Stimulated activated effector memory CD8-positive, alpha-beta T cell treated with anti-CD3 and anti-CD28 coated beads, Interleukin-12 subunit alpha, Interleukin-12 subunit beta, amount 100 ng/mL, for 72 hours (primary cell): Measurements from ENCODE around the gene SERPINI2.
"Not testable (repeated sequence)": the region's sequence is repeated elsewhere in the genome, so short reads cannot be mapped to it uniquely, and the experiment has no call there.

Source experiments
- ATAC-seq: fragments of 150-1000 bp; cut with Tn5 transposase; 2 replicates; pipeline ENCODE4 v1.10.0; 2021
- DNase-seq, 2 donors: peaks; one replicate each; pipeline ENCODE4 v3.0.0; 2021 to 2022; ENCODE audit warnings: low spot score in 2 of 2
- H3K27ac Mint-ChIP-seq: one replicate; pipeline ENCODE4 v1.8.0; 2022; ENCODE audit warnings: mild to moderate bottlenecking, mixed read lengths
- H3K36me3 Mint-ChIP-seq: one replicate; pipeline ENCODE4 v1.8.0; 2022; ENCODE audit warnings: mild to moderate bottlenecking, mixed read lengths
- H3K4me1 Mint-ChIP-seq: one replicate; pipeline ENCODE4 v1.8.0; 2022; ENCODE audit warnings: mixed read lengths
- H3K4me3 Mint-ChIP-seq: one replicate; pipeline ENCODE4 v1.8.0; 2022; ENCODE audit warnings: mild to moderate bottlenecking, mixed read lengths
- H3K9me3 Mint-ChIP-seq: one replicate; pipeline ENCODE4 v1.8.0; 2022; ENCODE audit warnings: mixed read lengths

SERPINI2 gene

GRCh38 chr3:167467848-167468611 is 5.8 kb downstream of the SERPINI2 start:
- DNase-seq (no peak), ATAC-seq (no peak)
- Mint-ChIP-seq H3K9me3 (peaks cover 5% of the 10 kb centered on the region), H3K36me3 (no peaks in the 10 kb centered on the region), H3K4me3 (no peak overlapping the region), H3K4me1 (no peaks in the 10 kb centered on the region), H3K27ac (no peak overlapping the region)

GRCh38 chr3:167466966-167467365 is 6.9 kb downstream of the SERPINI2 start:
- H3K9me3 Mint-ChIP-seq, result peaks cover 5% of the 10 kb centered on the region
- no peak overlapping the region for H3K27ac Mint-ChIP-seq
- no peaks in the 10 kb centered on the region for H3K4me1 Mint-ChIP-seq
- DNase-seq (no peak), ATAC-seq (no peak)
- no peaks in the 10 kb centered on the region for H3K36me3 Mint-ChIP-seq
- no peak overlapping the region for H3K4me3 Mint-ChIP-seq

GRCh38 chr3:167456157-167456799 is 17.6 kb downstream of the SERPINI2 start:
- peaks cover 4% of the 10 kb centered on the region for H3K9me3 Mint-ChIP-seq
- DNase-seq (no peak), ATAC-seq (no peak)
- H3K36me3 Mint-ChIP-seq, result no peaks in the 10 kb centered on the region
- H3K4me3 Mint-ChIP-seq, result no peak overlapping the region
- no peak overlapping the region for H3K27ac Mint-ChIP-seq
- no peaks in the 10 kb centered on the region for H3K4me1 Mint-ChIP-seq

GRCh38 chr3:167453815-167454214 is 20.0 kb downstream of the SERPINI2 start:
- Mint-ChIP-seq H3K4me3 (no peak overlapping the region), H3K4me1 (no peaks in the 10 kb centered on the region), H3K9me3 (peaks cover 4% of the 10 kb centered on the region), H3K36me3 (no peaks in the 10 kb centered on the region), H3K27ac (no peak overlapping the region)
- DNase-seq (no peak), ATAC-seq (no peak)

- ATAC-seq (no peak), DNase-seq (no peak)
- Mint-ChIP-seq H3K27ac (no peak overlapping the region), H3K9me3 (peaks cover under 1% of the 10 kb centered on the region), H3K4me3 (no peak overlapping the region), H3K36me3 (no peaks in the 10 kb centered on the region), H3K4me1 (no peaks in the 10 kb centered on the region)
Measured at GRCh38 chr3:167451282-167451681, 22.6 kb downstream of the SERPINI2 start.

- no peaks in the 10 kb centered on the region for H3K36me3 Mint-ChIP-seq
- no peak for ATAC-seq
- H3K27ac Mint-ChIP-seq, result no peak overlapping the region
- H3K9me3 Mint-ChIP-seq, result no peaks in the 10 kb centered on the region
- no peak overlapping the region for H3K4me3 Mint-ChIP-seq
- no peak for DNase-seq
- no peaks in the 10 kb centered on the region for H3K4me1 Mint-ChIP-seq
Measured at GRCh38 chr3:167450675-167451074, 23.2 kb downstream of the SERPINI2 start.

GRCh38 chr3:167450195-167450594 is 23.6 kb downstream of the SERPINI2 start:
- Mint-ChIP-seq H3K4me1 (no peaks in the 10 kb centered on the region), H3K4me3 (no peak overlapping the region), H3K36me3 (no peaks in the 10 kb centered on the region), H3K27ac (no peak overlapping the region), H3K9me3 (no peaks in the 10 kb centered on the region)
- DNase-seq (no peak), ATAC-seq (no peak)

GRCh38 chr3:167445491-167445890 is 28.4 kb downstream of the SERPINI2 start:
- Mint-ChIP-seq H3K27ac (no peak overlapping the region), H3K36me3 (no peaks in the 10 kb centered on the region), H3K4me3 (no peak overlapping the region), H3K4me1 (no peaks in the 10 kb centered on the region), H3K9me3 (peaks cover 2% of the 10 kb centered on the region)
- ATAC-seq (no peak), DNase-seq (no peak)

- H3K27ac Mint-ChIP-seq, result no peak overlapping the region
- H3K4me3 Mint-ChIP-seq, result no peak overlapping the region
- ATAC-seq, result no peak
- no peaks in the 10 kb centered on the region for H3K36me3 Mint-ChIP-seq
- no peak for DNase-seq
- H3K4me1 Mint-ChIP-seq, result no peaks in the 10 kb centered on the region
- peaks cover 4% of the 10 kb centered on the region for H3K9me3 Mint-ChIP-seq
Measured at GRCh38 chr3:167441256-167441655, 32.6 kb downstream of the SERPINI2 start.

- peaks cover 2% of the 10 kb centered on the region for H3K9me3 Mint-ChIP-seq
- ATAC-seq, result no peak
Measured at GRCh38 chr3:167437428-167438139, 36.3 kb downstream of the SERPINI2 start.

GRCh38 chr3:167426962-167427361 is 46.9 kb downstream of the SERPINI2 start:
- H3K36me3 Mint-ChIP-seq, ATAC-seq, H3K4me3 Mint-ChIP-seq, H3K4me1 Mint-ChIP-seq, H3K27ac Mint-ChIP-seq, H3K9me3 Mint-ChIP-seq, DNase-seq: not testable (repeated sequence)

More at GRCh38 chr3:167437428-167438139, 36.3 kb downstream of the SERPINI2 start:
- no peaks in the 10 kb centered on the region for H3K36me3 Mint-ChIP-seq
- no peak for DNase-seq
- no peak overlapping the region for H3K27ac Mint-ChIP-seq
- no peaks in the 10 kb centered on the region for H3K4me1 Mint-ChIP-seq
- H3K4me3 Mint-ChIP-seq, result no peak overlapping the region

- H3K27ac Mint-ChIP-seq, H3K4me1 Mint-ChIP-seq, DNase-seq, H3K4me3 Mint-ChIP-seq, H3K36me3 Mint-ChIP-seq, ATAC-seq, H3K9me3 Mint-ChIP-seq: not testable (repeated sequence)
Measured at GRCh38 chr3:167422396-167422795, 51.4 kb downstream of the SERPINI2 start.

- Mint-ChIP-seq H3K4me1 (no peaks in the 10 kb centered on the region), H3K4me3 (no peak overlapping the region), H3K27ac (no peak overlapping the region), H3K9me3 (peaks cover 3% of the 10 kb centered on the region), H3K36me3 (no peaks in the 10 kb centered on the region)
- no peak for DNase-seq
- no peak for ATAC-seq
Measured at GRCh38 chr3:167409611-167410010, 64.2 kb downstream of the SERPINI2 start.

GRCh38 chr3:167406876-167407492 is 66.9 kb downstream of the SERPINI2 start:
- H3K4me1 Mint-ChIP-seq, result no peaks in the 10 kb centered on the region
- DNase-seq (no peak), ATAC-seq (no peak)
- peaks cover 2% of the 10 kb centered on the region for H3K9me3 Mint-ChIP-seq
- H3K36me3 Mint-ChIP-seq, result no peaks in the 10 kb centered on the region
- no peak overlapping the region for H3K4me3 Mint-ChIP-seq
- H3K27ac Mint-ChIP-seq, result no peak overlapping the region

- ATAC-seq (no peak), DNase-seq (no peak)
- no peak overlapping the region for H3K27ac Mint-ChIP-seq
- no peak overlapping the region for H3K4me3 Mint-ChIP-seq
- H3K36me3 Mint-ChIP-seq, result no peaks in the 10 kb centered on the region
- H3K9me3 Mint-ChIP-seq, result no peaks in the 10 kb centered on the region
- no peaks in the 10 kb centered on the region for H3K4me1 Mint-ChIP-seq
Measured at GRCh38 chr3:167397826-167398225, 76.0 kb downstream of the SERPINI2 start.
